Neural cell (in vitro differentiated cells): ENCODE data around the gene SLC9A7.

Experiments used
- EP300 ChIP-seq: fragments of 450-650 bp; conservative IDR thresholded peaks from 2 replicates; pipeline ENCODE4 v1.6.1; 2014; ENCODE audit warnings: antibody characterized with exemption, mild to moderate bottlenecking, moderate library complexity; ENCODE audit not compliant: poor library complexity, severe bottlenecking
- EZH2 ChIP-seq: fragments of 200-600, 300-800 bp; shearing (Covaris generic), sonication (generic); IDR thresholded peaks from 2 replicates; pipeline ENCODE4 v1.6.1; 2014; ENCODE audit warnings: antibody characterized with exemption, low read length, borderline replicate concordance, mild to moderate bottlenecking; ENCODE audit not compliant: insufficient read depth, poor library complexity, severe bottlenecking
- MXI1 ChIP-seq: fragments of 450-650 bp; conservative IDR thresholded peaks from 2 replicates; pipeline ENCODE4 v1.6.1; 2014; ENCODE audit warnings: antibody characterized with exemption, mild to moderate bottlenecking; ENCODE audit not compliant: poor library complexity, severe bottlenecking
- POLR2AphosphoS5 ChIP-seq: IDR thresholded peaks from 2 replicates; pipeline ENCODE4 v1.6.1; 2012
- RAD21 ChIP-seq: fragments of 450-650 bp; conservative IDR thresholded peaks from 2 replicates; pipeline ENCODE4 v1.6.1; 2014; ENCODE audit warnings: antibody characterized with exemption, mild to moderate bottlenecking, moderate library complexity
- TAF1 ChIP-seq: IDR thresholded peaks from 2 replicates; pipeline ENCODE4 v1.6.1; 2012; ENCODE audit warnings: low read depth
- TF ChIP-seq, protein P1 (sequence below): fragments of 450-650 bp; IDR thresholded peaks from 2 replicates; pipeline ENCODE4 v1.5.1; 2014; ENCODE audit warnings: antibody characterized with exemption, mild to moderate bottlenecking, moderate library complexity; ENCODE audit not compliant: poor library complexity, severe bottlenecking
- TF ChIP-seq, protein P2 (sequence below): IDR thresholded peaks from 2 replicates; pipeline ENCODE4 v1.6.1; 2012; ENCODE audit warnings: borderline replicate concordance

DNA sequence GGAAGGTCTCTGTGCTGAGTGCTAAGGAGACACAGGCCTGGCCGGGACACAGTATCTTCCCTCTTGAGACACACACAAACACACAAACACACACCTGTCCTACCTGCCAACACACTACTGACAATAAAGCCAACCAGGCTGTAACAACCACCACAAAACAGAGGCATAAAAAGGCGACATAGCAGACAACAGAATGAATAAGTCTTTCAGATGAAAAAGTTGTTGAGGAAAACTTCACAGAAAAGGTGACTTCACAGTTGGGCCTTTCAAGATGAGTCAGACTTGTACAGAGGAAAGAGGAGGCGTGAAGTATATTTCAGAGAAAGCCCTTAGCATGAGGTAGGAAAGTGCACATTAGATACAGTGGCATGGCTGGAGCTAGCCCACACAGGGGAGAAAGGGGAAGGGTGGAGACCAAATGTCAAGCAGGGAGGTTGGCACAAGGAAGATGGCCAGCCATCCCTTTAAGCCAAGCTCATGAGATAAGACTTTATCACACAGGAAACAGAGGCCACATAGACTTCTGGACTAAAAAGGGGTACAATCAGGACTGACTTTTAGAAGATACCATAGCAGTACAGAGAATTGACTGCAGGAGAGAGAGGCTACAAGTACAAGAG is 54.0 kb downstream of the SLC9A7 start:
- no peak for TF ChIP-seq TAF1
- no peak for TF ChIP-seq POLR2AphosphoS5
- TF ChIP-seq, protein P1, sequence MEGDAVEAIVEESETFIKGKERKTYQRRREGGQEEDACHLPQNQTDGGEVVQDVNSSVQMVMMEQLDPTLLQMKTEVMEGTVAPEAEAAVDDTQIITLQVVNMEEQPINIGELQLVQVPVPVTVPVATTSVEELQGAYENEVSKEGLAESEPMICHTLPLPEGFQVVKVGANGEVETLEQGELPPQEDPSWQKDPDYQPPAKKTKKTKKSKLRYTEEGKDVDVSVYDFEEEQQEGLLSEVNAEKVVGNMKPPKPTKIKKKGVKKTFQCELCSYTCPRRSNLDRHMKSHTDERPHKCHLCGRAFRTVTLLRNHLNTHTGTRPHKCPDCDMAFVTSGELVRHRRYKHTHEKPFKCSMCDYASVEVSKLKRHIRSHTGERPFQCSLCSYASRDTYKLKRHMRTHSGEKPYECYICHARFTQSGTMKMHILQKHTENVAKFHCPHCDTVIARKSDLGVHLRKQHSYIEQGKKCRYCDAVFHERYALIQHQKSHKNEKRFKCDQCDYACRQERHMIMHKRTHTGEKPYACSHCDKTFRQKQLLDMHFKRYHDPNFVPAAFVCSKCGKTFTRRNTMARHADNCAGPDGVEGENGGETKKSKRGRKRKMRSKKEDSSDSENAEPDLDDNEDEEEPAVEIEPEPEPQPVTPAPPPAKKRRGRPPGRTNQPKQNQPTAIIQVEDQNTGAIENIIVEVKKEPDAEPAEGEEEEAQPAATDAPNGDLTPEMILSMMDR = no peak
- TF ChIP-seq EP300 = no peak
- no peak for TF ChIP-seq MXI1
- TF ChIP-seq, protein P2, sequence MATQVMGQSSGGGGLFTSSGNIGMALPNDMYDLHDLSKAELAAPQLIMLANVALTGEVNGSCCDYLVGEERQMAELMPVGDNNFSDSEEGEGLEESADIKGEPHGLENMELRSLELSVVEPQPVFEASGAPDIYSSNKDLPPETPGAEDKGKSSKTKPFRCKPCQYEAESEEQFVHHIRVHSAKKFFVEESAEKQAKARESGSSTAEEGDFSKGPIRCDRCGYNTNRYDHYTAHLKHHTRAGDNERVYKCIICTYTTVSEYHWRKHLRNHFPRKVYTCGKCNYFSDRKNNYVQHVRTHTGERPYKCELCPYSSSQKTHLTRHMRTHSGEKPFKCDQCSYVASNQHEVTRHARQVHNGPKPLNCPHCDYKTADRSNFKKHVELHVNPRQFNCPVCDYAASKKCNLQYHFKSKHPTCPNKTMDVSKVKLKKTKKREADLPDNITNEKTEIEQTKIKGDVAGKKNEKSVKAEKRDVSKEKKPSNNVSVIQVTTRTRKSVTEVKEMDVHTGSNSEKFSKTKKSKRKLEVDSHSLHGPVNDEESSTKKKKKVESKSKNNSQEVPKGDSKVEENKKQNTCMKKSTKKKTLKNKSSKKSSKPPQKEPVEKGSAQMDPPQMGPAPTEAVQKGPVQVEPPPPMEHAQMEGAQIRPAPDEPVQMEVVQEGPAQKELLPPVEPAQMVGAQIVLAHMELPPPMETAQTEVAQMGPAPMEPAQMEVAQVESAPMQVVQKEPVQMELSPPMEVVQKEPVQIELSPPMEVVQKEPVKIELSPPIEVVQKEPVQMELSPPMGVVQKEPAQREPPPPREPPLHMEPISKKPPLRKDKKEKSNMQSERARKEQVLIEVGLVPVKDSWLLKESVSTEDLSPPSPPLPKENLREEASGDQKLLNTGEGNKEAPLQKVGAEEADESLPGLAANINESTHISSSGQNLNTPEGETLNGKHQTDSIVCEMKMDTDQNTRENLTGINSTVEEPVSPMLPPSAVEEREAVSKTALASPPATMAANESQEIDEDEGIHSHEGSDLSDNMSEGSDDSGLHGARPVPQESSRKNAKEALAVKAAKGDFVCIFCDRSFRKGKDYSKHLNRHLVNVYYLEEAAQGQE = no peak
- TF ChIP-seq EZH2 = no peak
- no peak for TF ChIP-seq RAD21
